Small intestine (tissue), 7 donors: ENCODE measurements around the gene TUBB4B. TPM values are rescaled to one million over a fixed set of nuclear protein-coding genes. Genes with fewer than 3 reads are reported as not detected.
A peak's percentile ranks its signal among the peaks of the same experiment; 100 is the strongest.

Experiments
- DNase-seq, 2 donors: peaks; one replicate each; pipeline versions ENCODE4 v3.0.0 to v3.0.0-alpha.2; 2013
- FAIRE-seq: peaks from 2 replicates; lab custom pipeline; 2012; peaks lifted over from hg19 to GRCh38; lab: Jason Lieb, UNC
- H3K27ac ChIP-seq, 3 donors: one replicate each; pipeline ENCODE4 v1.5.1; 2013; ENCODE audit warnings: low read length in 2 of 3, mild to moderate bottlenecking in 2 of 3, control low read depth in 1 of 3, inconsistent platforms in 1 of 3, low read depth in 1 of 3, moderate library complexity in 1 of 3
- H3K27me3 ChIP-seq, 3 donors: one replicate each; pipeline ENCODE4 v1.6.1; 2013; ENCODE audit warnings: low read length in 3 of 3, inconsistent platforms in 1 of 3; ENCODE audit not compliant: control insufficient read depth in 3 of 3, insufficient read depth in 3 of 3
- H3K36me3 ChIP-seq, 3 donors: one replicate each; pipeline ENCODE4 v1.6.1; 2013; ENCODE audit warnings: low read length in 3 of 3, inconsistent platforms in 1 of 3, low read depth in 1 of 3, mild to moderate bottlenecking in 1 of 3, moderate library complexity in 1 of 3; ENCODE audit not compliant: control insufficient read depth in 3 of 3, insufficient read depth in 2 of 3
- H3K4me1 ChIP-seq, 3 donors: one replicate each; pipeline ENCODE4 v1.6.1; 2013; ENCODE audit warnings: low read length in 2 of 3, inconsistent platforms in 1 of 3, low read depth in 1 of 3, mild to moderate bottlenecking in 1 of 3, moderate library complexity in 1 of 3; ENCODE audit not compliant: control insufficient read depth in 3 of 3, insufficient read depth in 2 of 3
- H3K4me3 ChIP-seq, 3 donors: one replicate each; pipeline ENCODE4 v1.5.1; 2013; ENCODE audit warnings: low read length in 3 of 3, control low read depth in 1 of 3, inconsistent platforms in 1 of 3, low read depth in 1 of 3, mild to moderate bottlenecking in 1 of 3, moderate library complexity in 1 of 3
- H3K9me3 ChIP-seq, 2 donors: one replicate each; pipeline ENCODE4 v1.6.1; 2013; ENCODE audit warnings: low read depth in 1 of 2, low read length in 1 of 2; ENCODE audit not compliant: control insufficient read depth in 2 of 2, insufficient read depth in 1 of 2
- WGBS, 3 donors: extraction: QIAGEN DNeasy Blood & Tissue Kit; methylation state at CpG; one replicate each; pipeline ENCODE4 v1.1.7; 2013; 5-methylcytosine and 5-hydroxymethylcytosine counted together
- polyA plus RNA-seq, 4 donors: library from polyadenylated mRNA; stranded (reverse) in 3 of 4; unstranded in 1 of 4; fragments of 200-250 nt in 3 of 4; fragments of 120-200 nt in 1 of 4; gene quantifications; one replicate each; pipeline versions ENCODE4 v1.2.1 to v1.2.3, GENCODE V29; 2013
- donor health status: healthy with polysubstance abuse.
- donor health status: control.
- donor health status: control.
- donor health status: Bipolar disorder and iron deficiency.
- donor health status: healthy.

The TUBB4B gene
- polyA plus RNA-seq, 4 donors, result 365 to 445 (median 372) TPM

DNA sequence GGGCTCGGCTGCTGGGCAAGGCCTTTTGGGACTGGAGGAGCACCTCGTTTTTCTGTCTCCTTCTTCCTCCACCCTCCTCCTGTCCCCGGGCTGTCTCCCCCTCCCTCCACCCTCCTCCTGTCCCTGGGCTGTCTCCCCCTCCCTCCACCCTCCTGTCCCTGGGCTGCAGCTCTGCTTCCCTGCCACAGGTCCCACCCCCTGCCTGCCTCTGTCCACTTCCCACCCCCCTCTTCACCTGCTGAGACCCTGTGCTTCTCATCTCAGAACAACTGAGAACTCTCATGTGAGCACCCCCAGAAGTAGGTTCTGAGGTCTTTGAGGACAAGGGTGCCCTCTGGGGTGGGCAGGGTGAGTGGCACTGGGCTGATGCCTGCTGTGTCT is 30.6 kb downstream of the TUBB4B start:
- peaks cover 0 to 2% of the 10 kb centered on the region in 2 donors for H3K9me3 ChIP-seq
- peaks cover 0 to 91% (median 8%) of the 10 kb centered on the region in 3 donors for H3K36me3 ChIP-seq
- WGBS, 3 donors, result 44 to 59% (median 45%) methylated on average over 3 of the region's 3 CpGs
- no peaks in the 10 kb centered on the region for H3K27me3 ChIP-seq
- no peak for DNase-seq
- peaks cover 4 to 20% (median 11%) of the 10 kb centered on the region in 3 donors for H3K4me1 ChIP-seq
- no peak overlapping the region for H3K27ac ChIP-seq
- H3K4me3 ChIP-seq, result no peak overlapping the region
- no peak for FAIRE-seq

DNA sequence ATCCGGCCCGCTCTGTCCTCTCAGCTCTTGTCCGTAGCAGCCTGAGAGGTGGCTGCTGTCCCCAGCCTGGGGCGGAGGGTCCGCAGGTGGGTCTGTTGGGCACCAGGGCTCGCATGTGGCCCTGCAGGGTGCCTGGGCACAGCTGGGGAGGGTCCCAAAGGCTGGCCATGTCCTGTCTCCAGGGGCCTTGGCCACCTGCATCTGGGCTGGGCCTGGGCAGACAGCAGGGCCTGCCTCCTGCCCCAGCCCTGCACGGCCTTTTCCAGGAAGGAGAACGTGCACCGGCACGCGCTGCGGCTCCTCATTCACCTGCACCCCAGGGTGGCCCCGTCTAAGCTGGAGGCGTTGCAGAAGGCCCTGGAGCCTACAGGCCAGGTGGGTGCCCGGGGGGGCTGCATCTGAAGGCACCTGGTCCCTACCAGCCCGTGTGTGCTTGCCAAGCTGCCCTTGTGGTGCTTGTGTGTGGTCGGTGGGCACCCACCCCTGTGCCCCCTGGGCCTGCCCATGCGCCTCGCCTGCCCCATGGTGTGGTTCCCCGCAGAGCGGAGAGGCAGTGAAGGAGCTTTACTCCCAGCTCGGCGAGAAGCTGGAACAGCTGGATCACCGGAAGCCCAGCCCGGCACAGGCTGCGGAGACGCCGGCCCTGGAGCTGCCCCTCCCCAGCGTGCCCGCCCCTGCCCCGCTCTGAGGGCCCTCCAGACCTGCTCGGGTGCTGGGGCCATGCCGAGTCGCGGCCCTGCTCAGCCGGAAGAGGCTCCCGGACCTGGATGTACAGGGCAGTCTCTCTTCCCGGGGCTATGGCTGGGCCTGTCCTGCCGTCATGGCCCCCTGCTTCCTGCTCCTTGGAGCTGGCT is 31.4 kb downstream of the TUBB4B start:
- Histone ChIP-seq H3K9me3 (peaks cover 0 to 2% of the 10 kb centered on the region in 2 donors), H3K4me3 (no peak overlapping the region), H3K27ac (no peak overlapping the region), H3K27me3 (peaks cover 0 to under 1% (median 0%) of the 10 kb centered on the region in 3 donors), H3K4me1 (peaks cover 4 to 28% (median 17%) of the 10 kb centered on the region in 3 donors), H3K36me3 (peaks cover 0 to 84% (median 8%) of the 10 kb centered on the region in 3 donors)
- DNase-seq, result no peak
- FAIRE-seq, result no peak
- WGBS, 3 donors, result 92 to 95% (median 92%) methylated on average over 37 to 39 of the region's 39 CpGs

DNA sequence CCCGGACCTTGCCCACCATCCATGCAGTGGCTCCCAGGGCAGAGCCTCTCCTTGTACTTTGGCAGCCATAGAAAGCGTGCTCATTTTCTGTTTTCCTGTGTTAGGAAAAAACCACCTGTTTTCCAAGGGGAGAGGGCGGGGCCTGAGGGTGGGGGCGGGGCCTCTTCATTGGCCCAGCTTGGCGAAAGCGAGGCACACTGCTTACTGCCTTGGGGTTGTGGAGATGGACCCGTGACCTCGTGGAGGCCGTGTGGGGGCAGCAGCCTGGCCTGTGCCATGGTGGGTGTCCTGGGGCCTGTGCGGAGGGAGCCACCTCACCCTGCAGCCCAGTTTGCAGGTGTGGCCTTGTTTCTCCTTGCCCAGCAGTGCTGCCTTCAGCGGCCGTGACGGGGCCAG is 32.0 kb downstream of the TUBB4B start:
- Histone ChIP-seq H3K9me3 (peaks cover 0 to 2% of the 10 kb centered on the region in 2 donors), H3K36me3 (peaks cover 0 to 77% (median 5%) of the 10 kb centered on the region in 3 donors), H3K27ac (no peak overlapping the region), H3K27me3 (peaks cover 0 to 6% (median 0%) of the 10 kb centered on the region in 3 donors), H3K4me3 (no peak overlapping the region), H3K4me1 (peaks cover 4 to 33% (median 17%) of the 10 kb centered on the region in 3 donors)
- FAIRE-seq (no peak), DNase-seq (no peak)
- WGBS, 3 donors, result 67 to 79% (median 77%) methylated on average over 13 of the region's 13 CpGs

DNA sequence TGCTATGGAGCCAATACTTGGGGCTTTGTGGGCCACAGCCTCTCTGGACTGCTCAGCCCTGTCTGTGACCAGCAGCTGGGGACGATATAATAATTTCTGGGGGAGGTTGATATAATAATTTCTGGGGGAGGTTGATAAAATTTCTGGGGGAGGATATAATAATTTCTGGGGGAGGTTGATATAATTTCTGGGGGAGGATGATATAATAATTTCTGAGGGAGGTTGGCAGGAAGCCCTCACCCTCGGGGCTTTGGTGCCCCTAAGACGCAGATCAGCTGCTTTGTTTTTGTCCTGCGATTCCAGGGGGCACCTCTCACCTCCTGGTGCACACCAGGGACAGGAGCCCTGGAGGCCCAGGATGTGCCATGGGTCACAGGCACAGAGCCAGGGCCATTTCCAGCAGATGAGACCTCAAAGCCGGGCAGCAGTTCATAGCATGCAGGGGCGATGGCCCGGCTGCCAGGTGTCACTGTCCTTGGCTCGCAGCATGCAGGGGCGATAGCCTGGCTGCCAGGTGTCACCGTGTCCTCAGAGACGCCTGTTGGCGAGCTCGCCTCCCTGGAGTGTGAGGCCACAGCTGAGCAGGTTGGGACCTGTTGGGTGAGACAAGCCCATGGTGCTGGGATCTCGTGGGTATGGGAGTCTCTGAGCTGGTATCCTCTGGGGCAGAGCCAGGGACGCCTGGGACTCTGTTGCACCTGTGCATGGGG is 32.7 kb downstream of the TUBB4B start:
- WGBS, 3 donors, result 24 to 61% (median 47%) methylated on average over 14 to 15 of the region's 15 CpGs
- Histone ChIP-seq H3K27me3 (peaks cover 0 to 6% (median 0%) of the 10 kb centered on the region in 3 donors), H3K4me3 (no peak overlapping the region), H3K4me1 (peaks cover 4 to 34% (median 16%) of the 10 kb centered on the region in 3 donors), H3K27ac (peak overlapping the region in 2 of 3 donors; percentile 56 to 85), H3K9me3 (peaks cover 0 to 2% of the 10 kb centered on the region in 2 donors), H3K36me3 (peaks cover 0 to 72% (median 5%) of the 10 kb centered on the region in 3 donors)
- DNase-seq (no peak), FAIRE-seq (no peak)

DNA sequence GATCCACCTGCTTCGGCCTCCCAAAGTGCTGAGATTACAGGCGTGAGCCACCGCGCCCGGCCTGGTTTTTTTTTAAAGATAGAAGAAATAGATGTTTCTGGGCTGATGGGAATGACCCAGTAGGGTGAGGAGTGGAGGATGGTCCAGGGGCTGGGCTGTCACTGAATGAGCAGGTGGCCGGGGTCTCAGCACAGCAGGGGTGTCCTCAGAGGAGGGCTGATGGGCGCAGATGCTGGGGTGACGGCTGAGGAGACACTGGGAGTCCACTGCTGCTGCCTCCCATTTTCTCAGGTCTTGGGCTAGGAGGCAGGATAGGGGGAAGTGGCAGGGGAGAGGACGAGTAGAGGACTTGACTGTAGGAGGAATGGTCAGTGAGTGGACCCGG is 34.1 kb downstream of the TUBB4B start:
- H3K27ac ChIP-seq, result peak overlapping the region in 1 of 3 donors; percentile 33
- peaks cover 0 to 72% (median 7%) of the 10 kb centered on the region in 3 donors for H3K36me3 ChIP-seq
- H3K27me3 ChIP-seq, result peaks cover 0 to 6% (median 0%) of the 10 kb centered on the region in 3 donors
- peaks cover 2 to 44% (median 9%) of the 10 kb centered on the region in 3 donors for H3K4me1 ChIP-seq
- no peak for DNase-seq
- H3K9me3 ChIP-seq, result peaks cover 0 to 2% of the 10 kb centered on the region in 2 donors
- H3K4me3 ChIP-seq, result no peak overlapping the region
- WGBS, 3 donors, result 71 to 74% (median 72%) methylated on average over 10 of the region's 10 CpGs
- FAIRE-seq, result no peak

DNA sequence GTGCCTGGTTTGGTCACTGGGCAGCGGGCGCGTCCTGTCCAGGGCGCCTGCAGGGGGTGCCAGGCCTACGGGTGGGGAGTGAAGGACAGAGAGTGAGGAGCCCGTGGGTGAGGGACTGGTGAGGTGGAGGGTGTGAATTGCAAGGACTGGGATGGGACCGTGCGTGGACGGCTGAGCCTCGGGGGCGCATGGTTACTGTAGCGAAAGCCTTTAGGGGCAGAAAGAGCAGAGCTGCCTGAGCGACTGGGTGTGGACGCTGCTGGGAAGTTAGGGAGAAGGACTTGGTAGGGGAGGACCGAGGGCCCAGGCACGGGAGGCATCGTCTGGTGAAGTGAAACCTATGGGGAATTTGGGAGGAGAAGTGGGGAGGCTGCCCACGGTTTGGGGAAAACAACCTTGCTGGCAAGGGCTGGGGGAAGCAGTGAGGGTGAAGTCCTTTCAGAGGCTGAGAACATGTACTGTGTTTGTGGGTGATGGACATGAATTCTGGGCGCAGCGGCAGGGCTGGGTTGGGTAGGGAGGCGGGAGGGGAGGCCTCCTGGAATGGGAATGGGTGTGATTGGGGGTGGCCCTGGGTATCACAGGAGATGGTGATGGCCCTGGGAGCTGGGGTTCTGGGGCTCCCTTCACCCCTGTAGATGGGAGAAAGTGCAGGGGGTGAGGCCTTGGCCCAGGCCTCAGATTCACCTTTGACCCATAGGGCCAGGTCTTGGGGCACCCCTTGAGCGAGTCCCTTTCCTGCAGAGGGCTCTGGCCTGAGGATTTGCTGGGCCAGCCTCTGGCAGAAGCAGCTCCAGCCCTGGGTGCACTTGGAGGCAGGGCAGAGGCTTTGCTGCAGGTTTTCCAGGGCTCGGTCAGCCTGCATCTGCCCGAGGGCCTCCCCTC is 34.7 kb downstream of the TUBB4B start:
- FAIRE-seq, result no peak
- peaks cover 0 to 71% (median 7%) of the 10 kb centered on the region in 3 donors for H3K36me3 ChIP-seq

DNA sequence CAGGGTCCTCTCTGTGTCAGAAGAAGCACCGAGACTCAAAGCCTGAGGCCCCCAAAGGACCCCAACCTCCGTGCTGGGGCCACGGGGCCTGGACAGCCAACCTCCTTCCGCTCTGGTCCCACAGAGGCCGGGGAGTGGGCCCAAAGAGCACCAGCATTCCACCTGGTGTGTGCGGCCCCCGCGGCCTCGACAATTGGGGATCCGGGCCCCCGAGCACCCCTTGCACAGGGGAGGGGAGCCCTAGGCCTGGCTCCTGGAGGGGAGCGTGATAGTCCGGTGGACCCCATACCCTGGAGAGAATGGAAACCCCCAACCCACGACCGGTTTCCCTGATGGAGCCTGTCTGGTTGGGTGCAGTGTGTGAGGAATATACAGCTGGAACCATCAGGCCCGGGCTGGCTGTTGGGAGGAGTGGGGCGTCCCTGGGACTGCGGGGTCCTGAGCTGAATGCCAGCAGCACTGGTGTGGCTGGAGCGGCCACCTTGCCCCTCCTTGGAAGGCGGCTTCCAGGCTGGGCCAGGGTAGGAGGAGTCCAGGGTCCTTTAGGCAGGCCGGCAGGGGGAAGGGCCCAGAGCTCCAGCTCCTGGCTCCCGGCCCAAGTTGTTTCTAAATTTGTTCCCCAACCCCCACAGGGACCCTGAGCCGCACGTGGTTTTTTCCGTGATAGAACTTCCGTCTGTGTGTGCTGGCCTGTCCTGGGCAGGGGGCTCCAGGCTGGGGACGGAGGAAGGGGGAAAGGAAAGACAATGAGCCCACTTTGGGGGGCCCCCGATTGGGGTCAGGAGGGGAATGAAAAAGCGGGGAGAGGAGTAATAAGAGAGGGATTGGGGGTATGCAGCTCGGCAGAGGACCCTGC is 35.6 kb downstream of the TUBB4B start:
- FAIRE-seq (no peak), DNase-seq (peak; percentile 72 to 87)
- H3K27me3 ChIP-seq, result peaks cover 0 to 9% (median 0%) of the 10 kb centered on the region in 3 donors
- WGBS, 3 donors, result 24 to 37% (median 32%) methylated on average over 30 of the region's 30 CpGs
- peak overlapping the region; percentile 80 to 96 (median 95) for H3K27ac ChIP-seq
- peaks cover 0 to 2% of the 10 kb centered on the region in 2 donors for H3K9me3 ChIP-seq
- peaks cover 2 to 53% (median 9%) of the 10 kb centered on the region in 3 donors for H3K4me1 ChIP-seq
- peaks cover 0 to 64% (median 4%) of the 10 kb centered on the region in 3 donors for H3K36me3 ChIP-seq
- H3K4me3 ChIP-seq, result peak overlapping the region; percentile 56 to 87 (median 69)

More for the DNA sequence above, 34.7 kb downstream of the TUBB4B start:
- Histone ChIP-seq H3K27ac (peak overlapping the region in 2 of 3 donors; percentile 95 to 96), H3K4me3 (no peak overlapping the region), H3K9me3 (peaks cover 0 to 2% of the 10 kb centered on the region in 2 donors), H3K4me1 (peaks cover 2 to 50% (median 9%) of the 10 kb centered on the region in 3 donors), H3K27me3 (peaks cover 0 to 9% (median 0%) of the 10 kb centered on the region in 3 donors)
- no peak for DNase-seq
- 57 to 71% (median 58%) methylated on average over 24 of the region's 24 CpGs for WGBS, 3 donors
